ENCODE results near the gene COBL. TPM values are rescaled to one million over a fixed set of nuclear protein-coding genes. Genes with fewer than 3 reads are reported as not detected.
A peak's percentile ranks its signal among the peaks of the same experiment; 100 is the strongest.

COBL gene
- total and polyA plus RNA-seq, 2 of the 8 experiments (the other 6 are each of a cell fraction or from before 2014, with no cell fraction given): 13.8 to 40.4 TPM

- Histone ChIP-seq H3K14ac (ENCODE audit: insufficient read length) (no peak overlapping the region), H3K4me2 (ENCODE audit: insufficient read depth in 1 of 2, low read depth in 2 of 2, low read length in 2 of 2) (peak overlapping the region; percentile 27 to 61; a peak in 2 of 4 replicates), H4K91ac (replicated peaks; ENCODE audit: insufficient read length, low read length) (peak overlapping the region; percentile 48), H2BK12ac (ENCODE audit: low read depth, low read length) (peak overlapping the region; percentile 92), H3K4ac (replicated peaks; ENCODE audit: insufficient read length, low read depth, low read length) (peak overlapping the region; percentile 89), H4K8ac (ENCODE audit: extremely low read depth, insufficient read depth, low read length) (peak overlapping the region; percentile 7; the same call in 1 of the 2 replicates), H3K36me3 (ENCODE audit: control insufficient read depth in 2 of 4, insufficient read depth in 4 of 4, low read length in 3 of 4) (no peaks in the 10 kb centered on the region), H3K4me1 (replicated peaks in 1 of 4; ENCODE audit: control insufficient read depth in 3 of 4, insufficient read depth in 4 of 4, low read length in 3 of 4) (peaks cover 17 to 40% (median 32%) of the 10 kb centered on the region in 4 experiments), H2AK5ac (ENCODE audit: low read depth, low read length) (peak overlapping the region; percentile 94; the same call in 1 of the 2 replicates), H3K18ac (ENCODE audit: extremely low read depth, low read length) (peak overlapping the region; percentile 92), H3K23me2 (ENCODE audit: low read depth, low read length) (peaks cover 6% of the 10 kb centered on the region; the same call in 1 of the 2 replicates), H2BK120ac (replicated peaks; ENCODE audit: low read depth, low read length) (peak overlapping the region; percentile 98), H2BK15ac (ENCODE audit: low read length) (no peak overlapping the region), H2BK5ac (ENCODE audit: low read depth, low read length) (peak overlapping the region; percentile 94; the same call in 1 of the 2 replicates), H3K79me1 (ENCODE audit: low read depth, low read length) (0 out of 2 replicates have a peak, but pooled peaks cover 1% of the 10 kb centered on the region), H3K4me3 (ENCODE audit: extremely low read depth in 1 of 4, insufficient read depth in 2 of 4, low read depth in 3 of 4, low read length in 4 of 4) (no peak overlapping the region), H2BK20ac (ENCODE audit: low read length) (peak overlapping the region; percentile 94), H4K5ac (ENCODE audit: insufficient read length, low read depth, low read length) (peak overlapping the region; percentile 42), H3K56ac (replicated peaks; ENCODE audit: insufficient read length, low read depth, low read length) (no peak overlapping the region), H4K20me1 (replicated peaks in 1 of 2; ENCODE audit: control insufficient read depth in 1 of 2, insufficient read depth in 2 of 2, low read length in 2 of 2) (no peaks in the 10 kb centered on the region), H3K27me3 (replicated peaks in 1 of 4; ENCODE audit: control insufficient read depth in 3 of 4, extremely low read depth in 1 of 4, insufficient read depth in 3 of 4, low read length in 3 of 4) (peaks cover 0 to 3% (median 0%) of the 10 kb centered on the region in 4 experiments; a peak in 1 of 7 replicates), H3K79me2 (ENCODE audit: control insufficient read depth in 1 of 2, insufficient read depth in 2 of 2, low read length in 2 of 2) (peaks cover 2 to 20% of the 10 kb centered on the region in 2 experiments; a peak in 3 of 4 replicates), H3K23ac (ENCODE audit: insufficient read length) (no peak overlapping the region), H3K27ac (ENCODE audit: low read depth, low read length) (no peak overlapping the region; the same call in 1 of the 2 replicates), H3K9me3 (ENCODE audit: insufficient read depth in 2 of 2, low read depth in 1 of 2, low read length in 1 of 2) (no peaks in the 10 kb centered on the region), H2AFZ (ENCODE audit: low read length) (no peak overlapping the region), H3K9ac (replicated peaks in 1 of 4; ENCODE audit: extremely low read depth in 1 of 4, low read depth in 3 of 4, low read length in 3 of 4) (no peak overlapping the region)
- ChIA-PET CTCF (ENCODE audit: partially characterized antibody) (interaction anchor here (0.7 to 6.4 kb wide), 9 partner anchors 28 to 624 kb away, joined by 3 to 42 read pairs (median 5); no protein-coding TSS in a partner anchor), POLR2A (ENCODE audit: partially characterized antibody) (interaction anchor here (1.5 to 10.4 kb wide), 5 partner anchors 12 to 32 kb away, joined by 3 to 117 read pairs (median 40); no protein-coding TSS in a partner anchor)
- peak; percentile 79 for FAIRE-seq
- 66% methylated on average over 6 of the region's 6 CpGs; no CpG with 5 or more reads in 1 of the 2 experiments for whole genome bisulfite sequencing, 2 experiments (ENCODE audit: extremely low coverage in 1 of 2, insufficient coverage in 1 of 2, insufficient read length in 1 of 2, insufficient replicate concordance in 2 of 2, low coverage in 1 of 2, low lambda C conversion rate in 2 of 2, missing lambda C conversion rate in 1 of 2)
- no peak for TF ChIP-seq CTCF (IDR thresholded peaks at IDR 0.05; ENCODE audit: control extremely low read depth in 1 of 3, insufficient read depth in 1 of 3, low read depth in 1 of 3, low read length in 3 of 3)
- no peak for TF ChIP-seq RBBP5 (IDR thresholded peaks at IDR 0.05; ENCODE audit: borderline replicate concordance, low read depth, low read length)
- TF ChIP-seq CHD2 (IDR thresholded peaks at IDR 0.05; ENCODE audit: low read length): no peak
- no peak for TF ChIP-seq E2F6 (IDR thresholded peaks at IDR 0.05)
- no peak for TF ChIP-seq GTF2F1 (IDR thresholded peaks at IDR 0.05; ENCODE audit: borderline replicate concordance, low read depth, low read length)
- no peak for TF ChIP-seq BACH1 (IDR thresholded peaks at IDR 0.05; ENCODE audit: low read length)
- no peak for TF ChIP-seq EGR1 (IDR thresholded peaks at IDR 0.05; ENCODE audit: borderline replicate concordance, low read depth, low read length)
- TF ChIP-seq TEAD4 (IDR thresholded peaks at IDR 0.05; ENCODE audit: low read depth, low read length): no peak
- DNase-seq (ENCODE audit: low read depth in 1 of 2, low spot score in 2 of 2): peak in 1 of 2 experiments; percentile 43
Observed at GRCh38 chr7:51325261-51325676, 8.7 kb upstream of the COBL start.
